ENCODE results near the gene SMIM8. TPM values are rescaled to one million over a fixed set of nuclear protein-coding genes. Genes with fewer than 3 reads are reported as not detected.

The SMIM8 gene
- total RNA-seq, 1 experiment from 2014 or later = 6.6 TPM

GRCh38 chr6:87308970-87309369 lies 13.4 kb upstream of the SMIM8 start:
- H3K4me3 Mint-ChIP-seq = no peak overlapping the region
- no CpG with 5 or more reads among the region's 4 CpGs for WGBS (ENCODE audit: extremely low coverage, insufficient read length, low lambda C conversion rate)

More at GRCh38 chr6:87308970-87309369, 13.4 kb upstream of the SMIM8 start:
- Histone ChIP-seq H2AFZ (ENCODE audit: low read length) (no peak overlapping the region), H3K27me3 (ENCODE audit: insufficient read depth, low read length) (no peaks in the 10 kb centered on the region), H3K27ac (ENCODE audit: insufficient read length, low read depth, low read length) (no peak overlapping the region), H3K4me2 (ENCODE audit: insufficient read depth, insufficient read length, low read length) (no peak overlapping the region), H3K23me2 (ENCODE audit: insufficient read length, low read depth, low read length, poor library complexity, severe bottlenecking) (no peaks in the 10 kb centered on the region), H4K5ac (ENCODE audit: insufficient read length, low read depth, low read length) (no peak overlapping the region), H2BK15ac (ENCODE audit: low read depth, low read length) (no peak overlapping the region), H3K9me3 (ENCODE audit: control insufficient read depth, low read depth, low read length) (no peaks in the 10 kb centered on the region), H2BK5ac (ENCODE audit: insufficient read length, low read length) (no peak overlapping the region), H3K14ac (ENCODE audit: insufficient read depth, low read length) (no peak overlapping the region), H3K4me1 (ENCODE audit: insufficient read depth, low read length) (no peaks in the 10 kb centered on the region), H4K8ac (replicated peaks; ENCODE audit: insufficient read length, low read depth, low read length) (no peak overlapping the region), H4K91ac (ENCODE audit: insufficient read length, low read depth, low read length) (no peak overlapping the region), H3K56ac (ENCODE audit: insufficient read length, low read depth, low read length) (no peak overlapping the region), H4K20me1 (ENCODE audit: control insufficient read depth, insufficient read depth, insufficient read length) (no peaks in the 10 kb centered on the region), H2AK5ac (ENCODE audit: insufficient read length, low read length) (no peak overlapping the region), H3K79me1 (ENCODE audit: insufficient read depth, low read depth, low read length, poor library complexity, severe bottlenecking) (no peaks in the 10 kb centered on the region), H3K18ac (ENCODE audit: insufficient read length, low read depth, low read length) (no peak overlapping the region), H3K79me2 (ENCODE audit: insufficient read depth, low read length) (no peaks in the 10 kb centered on the region), H3K4ac (ENCODE audit: low read depth, low read length) (no peak overlapping the region), H3T11ph (ENCODE audit: low read length) (no peak overlapping the region), H3K23ac (ENCODE audit: insufficient read length, low read depth, low read length) (no peak overlapping the region), H2BK20ac (ENCODE audit: low read depth, low read length, poor library complexity, severe bottlenecking) (no peak overlapping the region), H3K9ac (ENCODE audit: extremely low read depth, insufficient read length, low read length) (no peak overlapping the region), H2BK120ac (ENCODE audit: low read depth, low read length, poor library complexity, severe bottlenecking) (no peak overlapping the region), H2BK12ac (ENCODE audit: insufficient read length, low read depth, low read length) (no peak overlapping the region)
- peaks cover 4% of the 10 kb centered on the region for H3K27me3 Mint-ChIP-seq (ENCODE audit: low read depth)
- TF ChIP-seq CTCF (conservative IDR thresholded peaks at IDR 0.05) = no peak
- H3K27ac Mint-ChIP-seq = peak overlapping the region in 1 of 3 experiments; percentile 52; a peak in 1 of 7 replicates
- H3K9me3 Mint-ChIP-seq = peaks cover 6 to 11% of the 10 kb centered on the region in 2 experiments; a peak in 4 of 5 replicates
- H3K36me3 Mint-ChIP-seq (ENCODE audit: insufficient read depth in 1 of 3, low read depth in 3 of 3) = no peaks in the 10 kb centered on the region; a peak in 1 of 7 replicates
- DNase-seq = no peak
- H3K4me1 Mint-ChIP-seq = no peaks in the 10 kb centered on the region

All from H9 (cell line).